Neutrophil (primary cell): ENCODE results near the gene CWC22.

ENCODE experiments used
- H3K27ac ChIP-seq: fragments of 200-600 bp; sonication (generic); 2 replicates; pipeline ENCODE4 v1.5.1; 2016; ENCODE audit warnings: mild to moderate bottlenecking, moderate library complexity
- H3K27me3 ChIP-seq: fragments of 200-600 bp; sonication (generic); 2 replicates; pipeline ENCODE4 v1.6.0; 2016; ENCODE audit warnings: mild to moderate bottlenecking
- H3K36me3 ChIP-seq: fragments of 200-600 bp; sonication (generic); 2 replicates; pipeline ENCODE4 v1.5.1; 2017
- H3K4me1 ChIP-seq, 2 experiments: fragments of 200-600 bp in 1 of 2; sonication (generic) in 1 of 2; 1 replicate in 1 of 2; 2 replicates in 1 of 2; pipeline versions ENCODE4 v1.5.1 to v1.6.1; 2013 to 2016; ENCODE audit warnings: low read depth in 1 of 2, low read length in 1 of 2, mild to moderate bottlenecking in 1 of 2, moderate library complexity in 1 of 2; ENCODE audit not compliant: control insufficient read depth in 1 of 2, insufficient read depth in 1 of 2
- H3K4me3 ChIP-seq, 2 experiments: fragments of 200-600 bp in 1 of 2; sonication (generic) in 1 of 2; 1 replicate in 1 of 2; 2 replicates in 1 of 2; pipeline ENCODE4 v1.5.1; 2013 to 2016; ENCODE audit warnings: low read depth in 1 of 2, low read length in 1 of 2, mild to moderate bottlenecking in 1 of 2, moderate library complexity in 1 of 2
- H3K9me3 ChIP-seq: fragments of 200-600 bp; sonication (generic); 2 replicates; pipeline ENCODE4 v1.5.1; 2016
- TF ChIP-seq, protein P1 (sequence below): fragments of 200-600 bp; sonication (generic); IDR thresholded peaks from 2 replicates; pipeline ENCODE4 v1.5.1; 2016; ENCODE audit warnings: antibody characterized with exemption

Gene CWC22

GRCh38 chr2:179925713-179926112 is 81.4 kb downstream of the CWC22 start:
- Histone ChIP-seq H3K9me3 (no peaks in the 10 kb centered on the region), H3K36me3 (no peaks in the 10 kb centered on the region), H3K27me3 (no peaks in the 10 kb centered on the region), H3K4me1 (no peaks in the 10 kb centered on the region), H3K4me3 (no peak overlapping the region), H3K27ac (no peak overlapping the region)
- TF ChIP-seq, protein P1, sequence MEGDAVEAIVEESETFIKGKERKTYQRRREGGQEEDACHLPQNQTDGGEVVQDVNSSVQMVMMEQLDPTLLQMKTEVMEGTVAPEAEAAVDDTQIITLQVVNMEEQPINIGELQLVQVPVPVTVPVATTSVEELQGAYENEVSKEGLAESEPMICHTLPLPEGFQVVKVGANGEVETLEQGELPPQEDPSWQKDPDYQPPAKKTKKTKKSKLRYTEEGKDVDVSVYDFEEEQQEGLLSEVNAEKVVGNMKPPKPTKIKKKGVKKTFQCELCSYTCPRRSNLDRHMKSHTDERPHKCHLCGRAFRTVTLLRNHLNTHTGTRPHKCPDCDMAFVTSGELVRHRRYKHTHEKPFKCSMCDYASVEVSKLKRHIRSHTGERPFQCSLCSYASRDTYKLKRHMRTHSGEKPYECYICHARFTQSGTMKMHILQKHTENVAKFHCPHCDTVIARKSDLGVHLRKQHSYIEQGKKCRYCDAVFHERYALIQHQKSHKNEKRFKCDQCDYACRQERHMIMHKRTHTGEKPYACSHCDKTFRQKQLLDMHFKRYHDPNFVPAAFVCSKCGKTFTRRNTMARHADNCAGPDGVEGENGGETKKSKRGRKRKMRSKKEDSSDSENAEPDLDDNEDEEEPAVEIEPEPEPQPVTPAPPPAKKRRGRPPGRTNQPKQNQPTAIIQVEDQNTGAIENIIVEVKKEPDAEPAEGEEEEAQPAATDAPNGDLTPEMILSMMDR, result no peak

- Histone ChIP-seq H3K27ac (no peak overlapping the region), H3K36me3 (no peaks in the 10 kb centered on the region), H3K4me3 (no peak overlapping the region), H3K4me1 (no peaks in the 10 kb centered on the region), H3K9me3 (no peaks in the 10 kb centered on the region), H3K27me3 (no peaks in the 10 kb centered on the region)
- TF ChIP-seq, protein P1, result no peak
Observed at GRCh38 chr2:179917272-179917671, 89.8 kb downstream of the CWC22 start.

GRCh38 chr2:179915395-179915992 is 91.6 kb downstream of the CWC22 start:
- Histone ChIP-seq H3K27me3 (no peaks in the 10 kb centered on the region), H3K27ac (no peak overlapping the region), H3K36me3 (no peaks in the 10 kb centered on the region), H3K4me3 (no peak overlapping the region), H3K4me1 (no peaks in the 10 kb centered on the region), H3K9me3 (no peaks in the 10 kb centered on the region)
- TF ChIP-seq, protein P1, result no peak

- Histone ChIP-seq H3K4me3 (no peak overlapping the region), H3K9me3 (no peaks in the 10 kb centered on the region), H3K4me1 (no peaks in the 10 kb centered on the region), H3K27ac (no peak overlapping the region), H3K36me3 (no peaks in the 10 kb centered on the region), H3K27me3 (no peaks in the 10 kb centered on the region)
- TF ChIP-seq, protein P1, result no peak
Observed at GRCh38 chr2:179913809-179914208, 93.3 kb downstream of the CWC22 start.

GRCh38 chr2:179911569-179911968 is 95.5 kb downstream of the CWC22 start:
- Histone ChIP-seq H3K27me3 (no peaks in the 10 kb centered on the region), H3K27ac (no peak overlapping the region), H3K36me3 (no peaks in the 10 kb centered on the region), H3K4me1 (no peaks in the 10 kb centered on the region), H3K4me3 (no peak overlapping the region), H3K9me3 (no peaks in the 10 kb centered on the region)
- TF ChIP-seq, protein P1, result no peak

- H3K27ac ChIP-seq, result no peak overlapping the region
- TF ChIP-seq, protein P1, result no peak
Observed at GRCh38 chr2:179910735-179911113, 96.4 kb downstream of the CWC22 start.

More at GRCh38 chr2:179910735-179911113, 96.4 kb downstream of the CWC22 start:
- Histone ChIP-seq H3K36me3 (no peaks in the 10 kb centered on the region), H3K4me3 (no peak overlapping the region), H3K9me3 (no peaks in the 10 kb centered on the region), H3K4me1 (no peaks in the 10 kb centered on the region), H3K27me3 (no peaks in the 10 kb centered on the region)
